Measurements from ENCODE around the gene TMCC3. TPM values are rescaled to one million over a fixed set of nuclear protein-coding genes. Genes with fewer than 3 reads are reported as not detected.

TMCC3 gene
- total RNA-seq, 1 experiment from 2014 or later = 2.2 TPM

- no peak for TF ChIP-seq USF2 (CRISPR knock-in tag; IDR thresholded peaks at IDR 0.05)
- TF ChIP-seq ZNF532 (CRISPR knock-in tag; IDR thresholded peaks at IDR 0.05; ENCODE audit: borderline replicate concordance) = no peak
- 0 out of 2 replicates have a peak, but pooled peaks have one; percentile 40 for TF ChIP-seq ZNF232 (CRISPR knock-in tag; IDR thresholded peaks at IDR 0.05)
- no peak for TF ChIP-seq CBFB (CRISPR knock-in tag; IDR thresholded peaks at IDR 0.05; ENCODE audit: low read depth)
- 0 out of 2 replicates have a peak, but pooled peaks have one; percentile 15 for TF ChIP-seq FOXP1 (CRISPR knock-in tag; IDR thresholded peaks at IDR 0.05; ENCODE audit: borderline replicate concordance)
- no peak for TF ChIP-seq MLX (CRISPR knock-in tag; IDR thresholded peaks at IDR 0.05)
- no peak for TF ChIP-seq ZBTB43 (CRISPR knock-in tag; IDR thresholded peaks at IDR 0.05)
- no peak for TF ChIP-seq IRF1 (CRISPR knock-in tag; IDR thresholded peaks at IDR 0.05)
- TF ChIP-seq PRRX2 (CRISPR knock-in tag; IDR thresholded peaks at IDR 0.05) = no peak
- TF ChIP-seq TCF7 (CRISPR knock-in tag; IDR thresholded peaks at IDR 0.05; ENCODE audit: low read depth) = no peak
- TF ChIP-seq CDX4 (CRISPR knock-in tag; IDR thresholded peaks at IDR 0.05; ENCODE audit: borderline replicate concordance) = no peak
- TF ChIP-seq AR (CRISPR knock-in tag; IDR thresholded peaks at IDR 0.05) = no peak
- TF ChIP-seq ATF3 (CRISPR knock-in tag; conservative IDR thresholded peaks at IDR 0.05) = no peak
Observed at GRCh38 chr12:94649349-94650142, 811 bp downstream of the TMCC3 start (continued).
